Transverse colon (tissue), 4 donors: ENCODE results near the gene LYRM2. TPM values are rescaled to one million over a fixed set of nuclear protein-coding genes. Genes with fewer than 3 reads are reported as not detected.

Source experiments
- DNase-seq: peaks from one replicate; pipeline ENCODE4 v3.0.0-alpha.2; 2019
- H3K27ac ChIP-seq, 4 donors: fragments of 200-600 bp; sonication (generic); 2 replicates each; pipeline ENCODE4 v1.5.1; 2016 to 2018; ENCODE audit warnings: inconsistent platforms in 4 of 4
- H3K27me3 ChIP-seq: fragments of 200-600 bp; sonication (generic); 2 replicates; pipeline ENCODE4 v1.5.1; 2017; ENCODE audit warnings: inconsistent platforms
- H3K36me3 ChIP-seq, 4 donors: fragments of 200-600 bp; sonication (generic); 2 replicates each; pipeline ENCODE4 v1.5.1; 2017 to 2019; ENCODE audit warnings: inconsistent platforms in 4 of 4
- H3K4me1 ChIP-seq, 4 donors: fragments of 200-600 bp; sonication (generic); 2 replicates each; pipeline ENCODE4 v1.5.1; 2017 to 2020; ENCODE audit warnings: inconsistent platforms in 4 of 4
- H3K4me3 ChIP-seq, 4 donors: fragments of 200-600 bp; sonication (generic); 1 replicate in 1 of 4; 2 replicates in 3 of 4; pipeline versions ENCODE4 v1.5.1 to v1.6.1; 2017 to 2019; ENCODE audit warnings: inconsistent platforms in 4 of 4
- H3K9me3 ChIP-seq, 2 donors: fragments of 200-600 bp; sonication (generic); 2 replicates each; pipeline ENCODE4 v1.5.1; 2017 to 2019; ENCODE audit warnings: inconsistent platforms in 2 of 2
- CTCF ChIP-seq, 5 experiments: fragments of 200-600 bp in 3 of 5; fragments of 450-650 bp in 2 of 5; sonication (generic) in 3 of 5; IDR thresholded peaks; 1 replicate in 2 of 5; 2 replicates in 3 of 5; pipeline ENCODE4 v1.5.1; 2016 to 2017; ENCODE audit warnings: antibody characterized with exemption in 5 of 5, inconsistent platforms in 3 of 5, mild to moderate bottlenecking in 2 of 5, moderate library complexity in 1 of 5
- EP300 ChIP-seq: sonication (generic); formaldehyde crosslinking; IDR thresholded peaks from one replicate; pipeline ENCODE4 v1.6.1; 2017; ENCODE audit warnings: antibody characterized with exemption, low read depth
- POLR2A ChIP-seq: fragments of 450-650 bp; IDR thresholded peaks from one replicate; pipeline ENCODE4 v1.6.1; 2016; ENCODE audit warnings: antibody characterized with exemption, mild to moderate bottlenecking, moderate library complexity
- POLR2AphosphoS5 ChIP-seq, 3 donors: sonication (generic); formaldehyde crosslinking; IDR thresholded peaks; one replicate each; pipeline ENCODE4 v1.6.1; 2016; ENCODE audit warnings: antibody characterized with exemption in 3 of 3
- WGBS, 2 donors: methylation state at CpG; one replicate each; pipeline ENCODE4 v1.1.5; 2018; ENCODE audit warnings: low coverage in 1 of 2; 5-methylcytosine and 5-hydroxymethylcytosine counted together
- in situ Hi-C, 4 donors: fragments of 200-750 bp; cut with MboI; loops; one replicate each; pipeline versions ENCODE4 v1.15.0 to v1.15.1; 2017; ENCODE audit warnings: low sequenced_read_pairs in 3 of 4, low pct_ligation_motif_present in 1 of 4, low pct_unique_long_range_greater_than_20kb in 1 of 4
- intact Hi-C: fragments of 100-400 bp; cut with DNase I; formaldehyde crosslinking; loops from one replicate; pipeline ENCODE4 v1.15.1; 2023; ENCODE audit warnings: low total_unique reads
- total RNA-seq, 4 donors: library from RNA; depleted of rRNA; stranded (reverse); fragments of >200 nt; gene quantifications; one replicate each; pipeline ENCODE4 v1.1.0, GENCODE V29; 2016

The LYRM2 gene
- total RNA-seq, 4 donors from 2014 or later: 7.1 to 17.8 (median 16.4) TPM

- Histone ChIP-seq H3K27me3 (no peaks in the 10 kb centered on the region), H3K27ac (no peak overlapping the region), H3K4me3 (no peak overlapping the region), H3K36me3 (no peaks in the 10 kb centered on the region), H3K9me3 (no peaks in the 10 kb centered on the region), H3K4me1 (no peaks in the 10 kb centered on the region)
- DNase-seq: no peak
- 93 to 95% methylated on average over 12 to 16 of the region's 16 CpGs for WGBS, 2 donors
- intact Hi-C loops: no loop called here
- TF ChIP-seq POLR2AphosphoS5 (IDR thresholded peaks at IDR 0.05) (no peak), EP300 (no peak), POLR2A (no peak), CTCF (IDR thresholded peaks at IDR 0.05) (no peak)
- in situ Hi-C loops: no loop called here
Measured at GRCh38 chr6:89566930-89567629, 71.5 kb downstream of the LYRM2 start.

DNA sequence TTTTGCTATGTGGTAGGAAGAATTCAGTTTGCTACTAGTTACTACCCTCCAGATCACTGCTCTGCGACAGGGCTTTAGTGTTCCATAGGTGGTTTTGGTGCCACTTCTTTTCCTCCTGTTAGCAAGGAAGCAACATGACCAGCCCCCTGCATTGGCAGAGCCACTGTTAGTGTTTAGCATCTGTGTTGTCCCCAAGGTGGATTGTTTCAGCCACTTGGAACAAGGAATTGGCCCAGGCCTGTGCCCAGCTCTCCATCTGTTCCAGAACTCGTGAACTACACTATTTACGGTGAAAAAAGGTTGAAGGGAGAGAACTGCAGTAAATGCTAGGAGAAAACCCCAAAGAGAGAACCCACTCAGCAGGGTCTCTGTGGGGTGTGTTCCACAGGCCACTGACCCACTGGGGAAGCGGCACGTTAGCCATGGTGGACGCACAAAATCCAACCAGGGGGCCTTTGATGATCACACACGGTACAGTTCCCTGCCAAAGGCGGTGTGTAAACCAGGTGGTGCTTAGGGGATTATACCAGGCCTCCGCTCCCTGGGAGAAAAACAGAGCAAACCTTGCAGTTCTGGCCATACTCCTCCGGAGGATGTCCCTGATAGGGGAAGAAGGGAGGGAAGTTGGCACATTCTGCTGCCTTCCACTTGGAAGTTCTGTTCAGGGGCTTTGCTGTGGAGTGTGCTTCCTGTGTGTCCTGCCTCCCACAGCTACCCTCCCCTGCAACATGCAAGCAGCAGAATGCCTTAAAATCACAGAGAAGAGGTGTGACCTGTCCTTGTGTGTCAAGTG, 72.3 kb downstream of the LYRM2 start:
- in situ Hi-C loops: no loop called here
- Histone ChIP-seq H3K27ac (no peak overlapping the region), H3K36me3 (no peaks in the 10 kb centered on the region), H3K4me3 (no peak overlapping the region), H3K9me3 (no peaks in the 10 kb centered on the region), H3K27me3 (no peaks in the 10 kb centered on the region), H3K4me1 (no peaks in the 10 kb centered on the region)
- intact Hi-C loops: no loop called here
- DNase-seq: no peak
- 90 to 92% methylated on average over 2 to 10 of the region's 10 CpGs for WGBS, 2 donors
- TF ChIP-seq POLR2AphosphoS5 (IDR thresholded peaks at IDR 0.05) (no peak), POLR2A (no peak), CTCF (IDR thresholded peaks at IDR 0.05) (no peak)

GRCh38 chr6:89564752-89565427, 73.7 kb downstream of the LYRM2 start:
- Histone ChIP-seq H3K4me3 (no peak overlapping the region), H3K4me1 (no peaks in the 10 kb centered on the region), H3K9me3 (no peaks in the 10 kb centered on the region), H3K36me3 (no peaks in the 10 kb centered on the region), H3K27ac (no peak overlapping the region), H3K27me3 (no peaks in the 10 kb centered on the region)
- no peak for DNase-seq
- in situ Hi-C loops: no loop called here
- TF ChIP-seq POLR2AphosphoS5 (IDR thresholded peaks at IDR 0.05) (no peak), EP300 (no peak), CTCF (IDR thresholded peaks at IDR 0.05) (no peak), POLR2A (no peak)
- WGBS, 2 donors: 71 to 72% methylated on average over 8 of the region's 8 CpGs
- intact Hi-C loops: no loop called here

DNA sequence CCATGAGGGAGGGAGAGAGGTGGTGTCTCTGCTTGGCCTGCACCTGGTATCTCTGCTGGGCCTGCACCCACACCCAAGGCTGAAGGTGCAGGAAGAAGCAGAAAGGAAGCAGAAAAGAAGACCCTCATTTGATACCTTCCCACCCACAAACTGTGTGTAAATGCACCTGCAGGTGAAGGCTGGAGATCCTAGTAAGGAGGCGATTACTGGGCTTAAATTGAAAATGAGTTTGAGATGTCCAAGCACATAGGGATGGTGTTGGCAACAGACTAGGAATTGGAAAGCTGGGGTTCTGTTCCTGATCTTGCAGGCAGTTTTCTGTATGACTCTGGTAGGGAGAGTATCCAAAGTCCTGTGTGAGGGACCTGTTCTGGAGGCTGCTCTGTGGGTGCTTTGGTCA, 74.7 kb downstream of the LYRM2 start:
- WGBS, 2 donors: 60 to 89% methylated on average over 1 of the region's 1 CpG
- DNase-seq: no peak
- no peak overlapping the region for H3K4me3 ChIP-seq
- no peaks in the 10 kb centered on the region for H3K27me3 ChIP-seq
- no peaks in the 10 kb centered on the region for H3K4me1 ChIP-seq
- in situ Hi-C loops (no loop called here), intact Hi-C loops (no loop called here)
- no peak overlapping the region for H3K27ac ChIP-seq
- no peak for TF ChIP-seq POLR2A
- no peak for TF ChIP-seq POLR2AphosphoS5 (IDR thresholded peaks at IDR 0.05)
- no peak for TF ChIP-seq CTCF (IDR thresholded peaks at IDR 0.05)
- no peak for TF ChIP-seq EP300
- no peaks in the 10 kb centered on the region for H3K36me3 ChIP-seq
- no peaks in the 10 kb centered on the region for H3K9me3 ChIP-seq
